Activated CD4-positive, alpha-beta T cell treated with anti-CD3 and anti-CD28 coated beads, Interleukin-2, Interleukin-6, amounts not matched to agents 100 ng/mL and 50 ng/mL, durations not matched to agents 16 hours and 8 hours (primary cell): ENCODE results near the gene PLAC9.

ENCODE experiments used
- DNase-seq: peaks from one replicate; pipeline ENCODE4 v3.0.0-alpha.2; 2020

The PLAC9 gene

DNA sequence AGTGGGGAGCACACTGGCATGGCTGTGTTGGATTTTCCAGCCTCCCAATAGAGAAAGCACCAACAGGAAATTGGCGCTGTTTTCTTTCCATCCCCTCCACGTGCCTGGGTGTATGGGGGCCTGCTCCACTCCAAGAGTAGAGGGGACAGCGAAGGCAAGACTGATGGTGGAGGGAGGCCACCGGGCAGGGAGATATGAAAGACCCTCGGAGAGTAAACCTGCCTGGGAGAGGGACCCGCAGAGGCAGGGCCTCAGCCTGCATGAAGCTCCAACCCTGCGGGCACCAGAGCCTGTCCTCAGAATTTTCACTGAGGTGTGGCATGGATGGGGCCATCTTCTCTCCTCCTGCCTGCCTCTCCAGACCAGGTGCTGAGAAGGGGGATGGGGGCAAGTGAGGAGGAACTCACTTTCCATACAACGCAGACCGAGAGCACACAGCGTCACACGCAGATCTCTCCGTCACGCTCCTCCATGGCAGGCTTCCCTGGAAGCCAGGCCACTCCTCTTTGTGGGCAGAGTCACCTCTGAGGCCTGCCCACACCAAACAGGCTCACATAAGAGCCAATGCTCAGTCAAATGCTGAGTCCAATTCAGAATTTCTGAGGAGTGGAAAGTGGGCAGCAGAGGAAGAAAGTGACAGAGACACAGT is 54.0 kb downstream of the PLAC9 start:
- DNase-seq, result peak; percentile 28

- DNase-seq, result no peak
Observed at GRCh38 chr10:80187060-80187459, 54.5 kb downstream of the PLAC9 start.

GRCh38 chr10:80187465-80188409 is 55.2 kb downstream of the PLAC9 start:
- peak; percentile 76 for DNase-seq

- DNase-seq, result no peak
Observed at GRCh38 chr10:80188713-80189112, 56.2 kb downstream of the PLAC9 start.

DNA sequence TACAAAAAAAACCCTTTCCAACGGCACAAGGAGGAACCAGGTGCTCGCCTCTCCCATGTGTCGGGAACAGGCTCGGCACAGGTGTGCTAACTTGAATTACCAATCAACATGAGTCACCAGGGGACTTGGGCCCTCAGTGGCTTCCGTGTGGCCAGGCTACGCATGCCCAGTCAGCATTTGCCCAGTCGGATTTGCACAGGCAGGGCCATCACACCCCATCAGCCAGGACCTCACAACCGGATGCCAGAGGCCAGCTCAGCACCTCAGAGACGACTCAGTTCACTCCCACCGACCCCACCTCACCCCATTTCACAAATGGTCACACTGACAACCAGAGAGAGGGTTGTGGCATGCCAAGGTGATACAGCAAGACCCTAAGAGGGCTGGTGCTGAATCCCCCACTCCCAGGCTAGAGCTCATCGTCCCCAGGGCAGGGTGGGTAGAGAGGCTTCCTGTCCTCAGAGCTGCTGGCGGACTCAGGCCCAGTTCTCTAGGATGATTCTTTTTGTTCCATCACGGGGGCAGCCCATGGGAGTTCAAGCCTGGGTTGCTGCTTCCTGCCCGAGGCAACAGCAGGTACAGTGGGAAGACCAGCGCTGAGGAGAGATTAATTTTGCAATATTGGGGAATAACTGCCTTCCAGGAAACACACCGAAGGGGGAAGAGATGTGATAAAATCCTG is 59.2 kb downstream of the PLAC9 start:
- peak; percentile 23 for DNase-seq

GRCh38 chr10:80192553-80192952 is 60.0 kb downstream of the PLAC9 start:
- no peak for DNase-seq

- DNase-seq, result no peak
Observed at GRCh38 chr10:80194373-80195045, 62.0 kb downstream of the PLAC9 start.
